Omental fat pad (tissue), 4 donors: ENCODE data around the gene MBD3L2. TPM values are rescaled to one million over a fixed set of nuclear protein-coding genes. Genes with fewer than 3 reads are reported as not detected.
"Not testable (repeated sequence)": the region's sequence is repeated elsewhere in the genome, so short reads cannot be mapped to it uniquely, and the experiment has no call there.

Experiments used
- ATAC-seq: fragments of 150-250 bp; one replicate; pipeline ENCODE4 v1.9.1; 2016; ENCODE audit warnings: mild to moderate bottlenecking, moderate library complexity; ENCODE audit not compliant: low FRiP score
- DNase-seq: peaks from one replicate; pipeline ENCODE4 v3.0.0-alpha.2; 2019; ENCODE audit warnings: low spot score
- CTCF ChIP-seq, 3 donors: fragments of 450-650 bp; IDR thresholded peaks; one replicate each; pipeline ENCODE4 v1.5.1; 2016 to 2017; ENCODE audit warnings: antibody characterized with exemption in 3 of 3, mild to moderate bottlenecking in 3 of 3, moderate library complexity in 2 of 3
- total RNA-seq, 4 donors: library from RNA; depleted of rRNA; stranded (reverse); fragments of >200 nt; gene quantifications; one replicate each; pipeline ENCODE4 v1.1.0, GENCODE V29; 2016

MBD3L2 gene
- total RNA-seq, 4 donors from 2014 or later = not detected

DNA sequence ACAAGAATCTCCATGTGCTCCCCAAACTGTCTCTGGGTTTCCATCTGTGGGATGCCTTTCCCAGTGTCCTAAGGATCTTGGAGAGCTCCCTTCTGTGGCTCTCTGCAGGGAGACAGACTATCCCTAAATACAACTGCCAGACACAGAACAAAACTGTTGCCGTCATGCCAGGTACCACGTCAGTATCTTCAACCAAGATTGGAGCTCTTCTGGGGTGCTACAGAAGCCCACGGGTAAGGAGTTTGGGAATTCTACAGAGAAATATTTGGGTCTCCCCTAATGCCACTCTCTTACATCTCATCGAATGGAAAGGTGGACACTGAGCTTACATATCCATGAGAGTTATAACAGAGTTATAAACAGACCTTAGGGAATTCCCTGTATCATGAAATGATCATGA, 14.2 kb downstream of the MBD3L2 start:
- no peak for TF ChIP-seq CTCF (IDR thresholded peaks at IDR 0.05)
- DNase-seq = no peak
- no peak for ATAC-seq

GRCh38 chr19:7063764-7064418, 14.8 kb downstream of the MBD3L2 start:
- DNase-seq (no peak), ATAC-seq (no peak)
- TF ChIP-seq CTCF (IDR thresholded peaks at IDR 0.05) = no peak

DNA sequence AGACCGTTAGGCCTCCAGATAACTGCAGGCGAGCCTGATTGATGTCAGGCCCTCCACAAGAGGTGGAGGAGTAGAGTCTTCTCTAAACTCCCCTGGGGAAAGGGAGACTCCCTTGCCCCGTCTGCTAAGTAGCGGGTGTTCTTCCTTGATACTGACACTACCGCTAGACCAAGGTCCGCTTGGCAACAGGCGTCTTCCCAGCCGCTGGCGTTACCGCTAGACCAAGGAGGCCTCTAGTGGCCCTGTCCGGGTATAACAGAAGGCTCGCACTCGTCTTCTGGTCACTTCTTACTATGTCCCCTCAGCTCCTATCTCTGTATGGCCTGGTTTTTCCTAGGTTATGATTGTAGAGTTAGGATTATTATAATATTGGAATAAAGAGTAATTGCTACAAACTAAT, 18.0 kb downstream of the MBD3L2 start:
- ATAC-seq = not testable (repeated sequence)

GRCh38 chr19:7067716-7068115, 18.6 kb downstream of the MBD3L2 start:
- no peak for ATAC-seq
- TF ChIP-seq CTCF (IDR thresholded peaks at IDR 0.05) = no peak
- no peak for DNase-seq

More for the DNA sequence above, 18.0 kb downstream of the MBD3L2 start:
- DNase-seq = not testable (repeated sequence)

- TF ChIP-seq CTCF (IDR thresholded peaks at IDR 0.05) = no peak
- ATAC-seq (no peak), DNase-seq (no peak)
These were observed 19.5 kb downstream of the MBD3L2 start for GRCh38 chr19:7068599-7068998.

GRCh38 chr19:7069042-7069903, 20.2 kb downstream of the MBD3L2 start, which contains the start of gene ZNF557:
Gene ZNF557, plus strand, starts transcription at chr19:7069703. Its CDS starts 5,372 bp downstream, at chr19:7075075.
- no peak for TF ChIP-seq CTCF (IDR thresholded peaks at IDR 0.05)
- ATAC-seq (peak; percentile 100), DNase-seq (peak; percentile 95)

GRCh38 chr19:7069904-7070226, 20.7 kb downstream of the MBD3L2 start:
- ATAC-seq (peak; percentile 2), DNase-seq (no peak)
- no peak for TF ChIP-seq CTCF (IDR thresholded peaks at IDR 0.05)
